ENCODE results near the gene SELENON.

SELENON gene

DNA sequence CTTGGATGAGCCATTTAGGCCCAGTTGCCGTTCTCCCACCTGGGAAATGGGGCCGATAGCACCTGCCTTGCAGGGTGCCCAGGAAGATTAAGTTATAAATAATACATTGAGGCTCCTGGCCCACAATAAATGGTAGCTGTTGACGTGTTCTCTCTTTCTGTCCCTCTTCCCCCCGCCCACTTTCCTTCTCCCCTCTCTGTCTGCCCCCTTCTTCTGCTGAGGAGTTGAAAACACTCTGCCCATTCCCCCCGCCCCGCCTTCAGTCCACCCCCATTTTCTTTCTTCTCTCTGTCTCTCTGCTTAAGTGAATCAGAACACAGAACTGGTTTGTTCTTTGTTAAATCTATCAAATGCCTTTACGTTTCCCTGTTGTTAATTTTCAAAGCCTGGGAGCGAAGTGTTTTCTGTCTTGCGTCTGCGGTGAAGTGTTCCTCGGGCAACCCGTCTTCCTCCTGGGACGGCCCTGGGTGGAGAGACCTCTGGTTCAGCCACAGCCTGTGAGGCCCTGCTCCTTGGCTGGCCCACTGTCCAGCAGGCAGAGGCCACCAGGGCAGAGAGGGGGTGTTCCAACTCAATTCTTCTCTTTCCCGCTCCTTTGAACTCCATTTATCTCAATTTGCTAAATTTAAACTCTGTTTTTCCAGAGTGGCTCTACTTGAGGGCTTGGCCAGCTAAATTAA, 29.3 kb upstream of the SELENON start:
- DNase-seq = no peak

GRCh38 chr1:25771221-25772114, 28.5 kb upstream of the SELENON start:
- DNase-seq = peak in 1 of 3 donors; percentile 4

- no peak for DNase-seq
Measured at GRCh38 chr1:25772164-25772563, 27.8 kb upstream of the SELENON start.

- DNase-seq = no peak
Measured at GRCh38 chr1:25772692-25773245, 27.2 kb upstream of the SELENON start.

DNA sequence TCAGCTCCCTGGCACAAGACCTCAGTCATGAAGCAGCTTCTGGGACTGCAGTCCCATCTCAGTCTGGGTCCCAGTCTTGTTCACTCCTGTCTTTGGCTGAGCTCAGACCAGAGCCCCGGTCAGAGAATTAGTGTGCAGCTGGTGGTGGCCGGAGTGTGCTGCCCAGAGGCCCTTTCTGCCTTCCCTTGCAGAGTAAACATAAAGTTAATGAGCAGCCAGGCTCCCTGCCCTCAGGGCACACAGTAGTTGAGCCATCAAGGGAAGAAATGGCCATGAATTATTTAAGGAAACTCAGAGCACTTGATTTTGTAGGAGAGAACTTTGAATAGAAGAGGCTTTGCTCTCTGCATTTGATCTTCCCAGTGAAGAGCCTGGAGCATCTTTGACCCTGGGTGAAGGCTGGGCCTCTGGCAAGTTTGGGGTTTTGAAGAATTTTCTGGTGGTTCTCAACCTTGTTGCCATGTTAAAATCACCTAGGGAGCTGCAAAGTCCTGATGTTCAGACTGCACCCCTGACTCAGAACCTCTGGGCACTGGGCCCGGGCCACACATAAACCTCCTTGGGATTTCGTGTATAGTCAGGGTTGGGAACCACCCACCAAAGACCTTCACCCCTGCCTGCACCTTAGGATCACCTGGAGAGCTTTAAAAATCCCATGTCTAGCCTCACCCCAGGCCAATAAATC, 26.4 kb upstream of the SELENON start:
- no peak for DNase-seq

- DNase-seq = no peak
Measured at GRCh38 chr1:25774206-25774803, 25.7 kb upstream of the SELENON start.

DNA sequence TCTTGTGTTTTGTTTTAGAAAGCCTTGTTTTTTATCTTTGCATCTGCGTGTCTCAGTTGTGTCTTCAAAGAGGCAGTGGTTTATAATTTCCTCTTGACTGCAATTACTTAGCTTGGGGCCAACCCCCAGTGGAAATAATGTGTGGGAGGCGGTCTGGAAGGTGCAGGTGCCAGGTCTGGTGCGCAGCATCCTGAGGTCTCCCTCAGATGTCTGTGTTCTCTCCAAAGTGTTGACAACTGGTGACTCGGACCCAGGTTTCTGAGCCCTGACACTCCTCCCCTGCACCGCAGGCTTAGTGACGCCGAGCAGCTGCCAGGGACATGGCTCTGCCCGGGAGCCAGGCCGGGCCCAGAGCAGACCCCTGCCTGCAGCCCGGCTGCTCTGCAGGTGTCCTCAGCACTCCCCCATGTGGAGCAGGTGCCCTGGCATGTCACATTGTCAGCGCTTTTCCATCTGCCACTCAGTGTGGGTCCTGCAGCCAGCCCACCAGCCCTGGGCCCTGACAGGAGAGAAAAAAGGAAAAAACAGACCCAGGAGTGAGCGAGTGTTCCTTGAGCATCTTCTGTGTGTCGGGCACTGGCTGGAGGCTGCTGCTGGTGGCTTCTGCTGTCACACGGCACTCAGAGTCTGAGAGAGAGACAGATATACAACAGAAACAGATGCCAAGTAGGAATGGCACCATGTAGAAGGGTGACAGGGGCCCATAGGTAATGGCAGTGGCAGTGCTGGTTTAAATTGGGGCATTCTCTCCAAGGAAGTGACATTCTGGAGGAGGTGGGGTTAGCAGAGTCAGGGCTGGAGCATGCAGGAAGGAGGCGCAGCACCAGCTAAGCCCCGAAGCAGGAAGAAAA, 24.8 kb upstream of the SELENON start:
- no peak for DNase-seq

GRCh38 chr1:25779388-25779787, 20.6 kb upstream of the SELENON start:
- no peak for DNase-seq

- no peak for DNase-seq
Measured at GRCh38 chr1:25779894-25780293, 20.1 kb upstream of the SELENON start.

DNA sequence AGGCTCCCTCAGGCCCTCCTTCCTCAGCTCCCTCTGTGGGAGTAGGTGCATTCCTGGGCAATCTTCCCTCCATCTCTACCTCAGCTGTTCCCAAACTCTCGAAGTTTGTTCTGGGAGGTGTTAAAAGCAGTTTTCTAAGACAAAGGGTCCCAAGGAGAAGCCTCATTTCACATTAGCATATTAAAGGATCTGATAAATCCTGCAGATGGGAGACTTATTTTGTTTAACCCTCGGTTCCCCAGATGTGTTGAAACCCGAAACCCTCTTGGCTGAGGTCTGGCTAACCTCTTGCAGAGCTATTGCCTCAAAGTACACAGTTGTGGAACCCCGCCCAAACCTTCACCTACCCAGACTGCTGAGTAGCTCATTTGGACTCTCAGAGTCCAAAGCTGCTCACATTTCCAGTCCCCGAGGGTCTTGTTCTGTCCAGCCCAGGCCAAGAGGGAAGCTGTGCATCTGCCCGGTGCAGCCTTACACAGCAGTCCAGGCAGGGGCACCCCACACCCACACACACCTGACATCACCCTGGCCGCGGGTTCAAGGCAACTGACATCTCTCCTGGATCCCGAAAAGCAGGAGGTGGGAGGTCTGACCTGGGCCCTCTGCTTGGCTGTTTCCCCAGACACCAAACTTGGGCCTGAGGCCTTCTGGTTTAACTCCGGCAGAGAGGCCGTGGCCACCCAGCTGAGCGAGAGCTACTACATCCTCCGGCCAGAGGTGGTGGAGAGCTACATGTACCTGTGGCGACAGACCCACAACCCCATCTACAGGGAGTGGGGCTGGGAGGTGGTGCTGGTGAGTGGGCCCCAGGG, 19.5 kb upstream of the SELENON start:
- no peak for DNase-seq

DNA sequence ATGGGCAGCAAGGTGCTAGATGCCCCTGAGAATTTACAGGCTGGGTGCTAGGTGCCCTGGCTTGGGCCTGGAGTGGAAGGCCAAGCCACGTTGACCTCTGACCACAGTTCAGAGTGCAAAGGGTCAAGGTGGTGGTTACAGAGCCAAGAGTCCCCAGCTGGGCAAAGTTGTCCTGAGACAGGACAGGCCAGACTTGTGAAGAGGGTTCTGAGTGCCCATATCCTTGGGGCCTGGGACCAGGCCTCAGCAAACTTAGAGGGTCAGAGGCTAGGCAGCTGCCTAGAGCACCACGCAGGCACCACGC, 18.9 kb upstream of the SELENON start:
- no peak for DNase-seq

DNA sequence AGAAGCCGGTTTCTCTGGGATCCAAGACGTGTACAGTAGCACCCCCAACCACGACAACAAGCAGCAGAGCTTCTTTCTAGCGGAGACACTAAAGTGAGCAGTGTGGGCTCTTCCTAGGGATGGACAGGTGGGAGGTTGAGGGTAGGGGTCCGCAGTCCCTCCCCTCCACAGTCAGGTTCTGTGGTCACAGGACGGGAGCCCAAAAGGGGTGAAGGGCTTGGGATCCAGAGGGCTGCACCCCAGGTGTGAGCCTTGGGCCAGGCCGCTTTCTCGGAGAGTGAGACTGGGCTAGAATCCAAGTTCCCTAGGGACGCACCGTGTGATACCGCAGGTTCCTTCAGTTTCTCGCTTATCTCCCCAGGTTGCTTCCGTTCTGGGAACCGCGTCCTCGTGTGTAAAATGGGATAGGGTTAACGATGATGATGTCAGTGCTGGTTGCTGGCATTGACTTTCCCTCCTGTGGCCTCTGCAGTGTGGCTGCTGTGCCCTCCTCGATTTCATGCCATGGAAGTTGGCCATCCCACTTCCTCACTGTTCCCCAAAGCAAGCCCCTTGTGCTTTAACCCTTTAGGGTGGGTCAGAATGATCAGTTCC, 17.3 kb upstream of the SELENON start:
- DNase-seq = no peak

DNA sequence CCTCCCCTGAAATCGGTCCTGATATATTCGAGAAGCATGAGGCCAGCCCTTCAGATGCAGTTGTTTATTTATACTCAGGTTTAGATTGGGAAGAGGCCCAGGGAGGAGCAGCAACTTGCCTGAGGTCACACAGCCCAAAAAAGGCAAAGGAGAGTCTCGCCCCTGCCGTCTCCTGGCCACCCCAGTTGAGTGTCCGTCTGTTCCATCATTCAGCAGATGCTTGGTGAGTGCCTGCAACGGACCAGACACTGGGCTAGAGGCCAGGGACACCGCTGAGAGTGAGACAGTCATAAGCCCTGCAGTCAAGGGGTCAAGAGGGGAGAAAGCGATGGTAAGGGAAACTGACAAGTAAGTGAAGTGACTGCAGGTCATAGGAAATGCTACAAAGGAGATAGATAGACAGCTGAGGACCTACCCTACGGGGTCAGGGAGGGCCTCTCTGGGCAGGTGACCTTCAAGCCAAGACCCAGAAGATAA, 15.4 kb upstream of the SELENON start:
- DNase-seq = no peak

GRCh38 chr1:25785333-25786067, 14.5 kb upstream of the SELENON start:
- no peak for DNase-seq

DNA sequence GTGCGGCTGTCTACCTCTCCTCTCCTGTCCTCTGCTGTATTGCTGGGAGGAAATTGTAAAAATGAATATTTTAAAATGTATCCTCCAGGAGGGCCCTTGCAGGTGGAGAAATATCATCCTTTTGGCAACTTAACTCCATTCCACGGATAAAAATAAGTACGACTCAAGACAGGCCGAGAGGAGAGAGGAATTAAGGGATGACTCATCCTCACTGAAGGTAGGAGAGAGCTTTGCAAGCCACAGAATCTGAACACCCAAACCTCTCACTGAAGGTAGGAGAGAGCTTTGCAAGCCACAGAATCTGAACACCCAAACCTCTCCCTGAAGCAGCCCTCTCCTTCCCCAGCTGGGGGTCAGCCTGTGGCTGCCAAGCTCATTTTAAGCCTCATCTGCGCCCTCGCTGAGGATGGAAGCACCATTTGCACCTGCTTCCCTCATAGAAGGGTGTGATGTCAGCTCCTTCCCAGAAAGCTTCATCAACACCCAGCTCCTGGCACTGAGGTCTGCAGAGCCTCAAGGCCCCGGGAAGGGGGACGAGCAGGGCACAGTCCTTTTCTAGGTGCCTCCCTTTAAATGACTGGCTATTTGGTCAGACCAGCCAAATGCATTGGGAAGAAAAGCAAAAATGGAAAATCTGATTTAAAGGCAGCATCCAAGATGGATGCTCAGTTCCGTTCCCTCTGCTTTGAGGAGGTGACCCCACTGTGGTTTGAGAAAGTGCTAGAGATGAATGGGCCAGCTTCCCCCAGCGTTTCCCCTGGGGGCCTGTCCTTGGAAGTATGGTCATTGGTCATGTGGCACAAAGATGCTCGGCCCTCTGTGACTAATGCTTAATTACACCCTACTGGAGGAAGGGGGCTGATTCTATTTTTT, 12.9 kb upstream of the SELENON start:
- no peak for DNase-seq

DNA sequence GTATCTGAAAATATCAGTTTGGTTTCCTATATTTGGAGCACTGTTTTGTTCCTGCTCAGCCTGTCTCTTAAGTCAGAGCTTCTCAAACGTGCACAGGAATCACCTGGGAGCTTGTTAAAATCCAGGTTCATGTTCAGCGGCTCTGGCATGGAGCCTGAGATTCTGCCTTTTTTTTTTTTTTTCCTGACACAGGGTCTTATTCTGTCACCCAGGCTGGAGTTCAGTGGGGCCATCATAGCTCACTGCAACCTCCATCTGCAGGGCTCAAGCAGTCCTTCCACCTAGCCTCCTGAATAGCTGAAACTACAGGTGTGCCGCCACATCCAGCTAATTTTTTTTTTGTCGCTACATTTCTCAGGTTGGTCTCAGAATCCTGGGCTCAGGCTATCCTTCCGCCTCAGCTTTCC, 12.2 kb upstream of the SELENON start:
- no peak for DNase-seq

- DNase-seq = no peak
Measured at GRCh38 chr1:25790472-25790871, 9.5 kb upstream of the SELENON start.

DNA sequence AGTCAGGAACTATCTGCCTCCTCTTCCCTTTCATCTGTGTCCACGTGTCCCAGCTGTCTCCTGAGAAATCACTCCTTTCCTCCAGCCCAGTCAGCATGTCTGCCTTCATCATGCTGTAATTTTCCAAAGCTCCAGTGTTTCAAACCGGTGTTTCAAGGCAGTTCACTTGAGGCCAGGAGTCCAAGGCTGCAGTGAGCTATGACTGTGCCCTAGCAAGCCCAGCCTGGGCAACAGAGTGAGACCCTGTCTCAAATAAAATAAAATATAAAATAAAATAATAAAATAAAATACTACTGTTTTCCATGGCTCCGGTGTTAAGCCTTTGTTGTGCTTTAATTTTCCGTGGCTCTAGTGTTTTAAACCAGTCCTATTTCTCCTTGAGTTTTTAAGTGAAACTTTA, 7.9 kb upstream of the SELENON start:
- DNase-seq = no peak

DNA sequence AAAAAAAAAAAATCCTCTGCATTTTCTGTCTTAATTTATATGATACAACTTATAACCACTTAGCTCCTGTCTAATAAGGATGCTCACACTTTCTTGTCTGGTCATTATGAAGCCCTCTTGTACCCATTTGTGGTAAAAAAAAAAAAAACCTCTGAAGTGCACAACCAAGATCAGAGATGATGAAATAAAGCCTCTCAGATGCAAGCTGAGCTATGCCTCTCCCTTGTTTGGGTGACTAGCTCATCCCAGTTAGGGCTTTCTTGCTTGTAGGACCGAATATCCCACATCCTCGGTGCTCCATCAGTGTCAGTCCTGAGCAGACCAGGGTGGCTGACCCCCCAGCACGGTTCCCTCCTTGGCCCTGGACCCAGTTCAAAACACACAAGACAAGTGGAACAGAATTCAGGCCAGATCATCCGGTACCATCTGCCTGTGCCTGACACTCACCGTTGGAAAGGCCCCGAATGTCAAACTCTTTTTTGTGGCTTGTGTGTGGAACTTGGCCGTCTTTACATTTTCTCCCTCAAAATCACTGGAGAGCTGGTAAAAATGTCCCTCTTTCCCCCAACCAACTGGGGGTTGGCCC, 6.3 kb upstream of the SELENON start:
- DNase-seq = no peak

All from suppressor macrophage treated with lipopolysaccharide for 1 hour (primary cell).